ENCODE data around the gene SH3RF3.

Gene SH3RF3

DNA sequence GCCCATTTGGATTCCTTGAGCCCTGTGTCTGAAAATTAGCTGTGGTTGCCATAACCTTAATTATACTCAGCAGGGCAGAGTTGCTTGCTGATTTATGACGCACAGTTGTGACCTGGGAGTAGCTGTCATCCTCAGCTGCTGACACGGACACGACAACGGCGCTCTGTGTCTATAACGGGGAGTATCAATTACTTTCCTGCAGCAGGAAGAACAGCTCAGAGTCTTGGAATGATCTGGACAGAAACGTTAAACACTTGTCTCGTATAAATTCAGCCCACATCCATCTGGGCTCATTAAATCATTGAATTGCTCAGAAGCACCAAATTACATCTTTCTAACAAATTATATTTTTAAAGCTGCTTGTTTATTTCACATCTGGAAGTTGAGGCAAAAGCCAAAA, 368.5 kb downstream of the SH3RF3 start:
- TF ChIP-seq, protein P1, sequence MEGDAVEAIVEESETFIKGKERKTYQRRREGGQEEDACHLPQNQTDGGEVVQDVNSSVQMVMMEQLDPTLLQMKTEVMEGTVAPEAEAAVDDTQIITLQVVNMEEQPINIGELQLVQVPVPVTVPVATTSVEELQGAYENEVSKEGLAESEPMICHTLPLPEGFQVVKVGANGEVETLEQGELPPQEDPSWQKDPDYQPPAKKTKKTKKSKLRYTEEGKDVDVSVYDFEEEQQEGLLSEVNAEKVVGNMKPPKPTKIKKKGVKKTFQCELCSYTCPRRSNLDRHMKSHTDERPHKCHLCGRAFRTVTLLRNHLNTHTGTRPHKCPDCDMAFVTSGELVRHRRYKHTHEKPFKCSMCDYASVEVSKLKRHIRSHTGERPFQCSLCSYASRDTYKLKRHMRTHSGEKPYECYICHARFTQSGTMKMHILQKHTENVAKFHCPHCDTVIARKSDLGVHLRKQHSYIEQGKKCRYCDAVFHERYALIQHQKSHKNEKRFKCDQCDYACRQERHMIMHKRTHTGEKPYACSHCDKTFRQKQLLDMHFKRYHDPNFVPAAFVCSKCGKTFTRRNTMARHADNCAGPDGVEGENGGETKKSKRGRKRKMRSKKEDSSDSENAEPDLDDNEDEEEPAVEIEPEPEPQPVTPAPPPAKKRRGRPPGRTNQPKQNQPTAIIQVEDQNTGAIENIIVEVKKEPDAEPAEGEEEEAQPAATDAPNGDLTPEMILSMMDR (IDR thresholded peaks at IDR 0.05; ENCODE audit: poor library complexity, severe bottlenecking): no peak
- H3K27ac ChIP-seq (ENCODE audit: poor library complexity, severe bottlenecking): no peak overlapping the region
- H3K4me1 ChIP-seq (ENCODE audit: insufficient read depth, poor library complexity, severe bottlenecking): no peaks in the 10 kb centered on the region
- H3K9me3 ChIP-seq (ENCODE audit: severe bottlenecking): no peaks in the 10 kb centered on the region
- no peaks in the 10 kb centered on the region for H3K36me3 ChIP-seq (ENCODE audit: low read depth)
- H3K4me3 ChIP-seq (ENCODE audit: severe bottlenecking): no peak overlapping the region
- DNase-seq (ENCODE audit: low spot score) (no peak), ATAC-seq (ENCODE audit: low read depth) (no peak)
- H3K27me3 ChIP-seq (ENCODE audit: insufficient read depth, poor library complexity, severe bottlenecking): no peaks in the 10 kb centered on the region

DNA sequence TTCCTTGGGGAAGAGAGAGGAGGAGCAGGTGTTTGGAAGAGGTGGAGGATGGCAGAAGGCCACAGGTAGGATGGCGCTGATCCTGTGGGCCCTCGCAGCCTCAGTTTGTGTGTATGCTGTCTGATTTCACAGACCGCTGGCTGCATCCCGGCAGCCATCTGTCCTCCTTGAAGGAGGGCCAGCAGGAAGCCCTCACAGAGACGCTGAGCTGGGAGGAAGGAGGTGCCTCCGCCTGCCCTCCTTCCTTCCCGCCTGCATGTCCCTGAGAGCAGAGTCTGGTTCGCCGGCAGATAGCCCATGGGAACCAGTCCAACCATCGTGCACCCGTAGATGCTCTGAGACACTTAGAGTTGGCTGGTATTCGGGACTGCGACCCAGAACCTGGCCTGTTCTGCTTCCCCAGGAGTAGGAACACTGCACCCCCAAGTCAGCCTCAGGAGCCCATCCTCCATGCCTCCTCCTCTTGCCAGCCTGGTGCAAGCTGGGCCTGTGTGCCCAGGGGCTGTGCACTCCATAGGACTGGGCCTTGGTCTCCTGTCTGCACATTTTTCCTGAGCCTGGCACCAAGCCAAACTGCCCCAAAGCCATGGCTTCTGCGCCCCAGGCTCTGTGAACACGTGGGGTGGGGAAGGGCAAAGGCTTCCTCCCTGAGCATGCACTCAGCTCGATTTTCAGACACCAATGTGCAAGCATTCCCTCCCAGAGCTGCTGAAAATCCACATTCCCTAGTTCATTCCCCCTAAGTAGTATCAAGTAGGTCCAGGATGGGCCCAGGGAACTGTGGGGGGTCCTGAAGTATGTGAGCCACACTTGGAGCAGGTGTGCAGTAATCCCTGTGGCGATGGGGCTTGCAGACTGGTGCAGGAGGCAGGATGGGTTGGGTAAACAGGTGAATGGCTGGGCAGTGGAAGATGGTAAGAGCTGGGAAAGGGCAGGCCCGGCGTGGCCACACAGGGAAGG, 369.2 kb downstream of the SH3RF3 start:
- no peaks in the 10 kb centered on the region for H3K9me3 ChIP-seq (ENCODE audit: severe bottlenecking)
- H3K27me3 ChIP-seq (ENCODE audit: insufficient read depth, poor library complexity, severe bottlenecking): no peaks in the 10 kb centered on the region
- no peaks in the 10 kb centered on the region for H3K4me1 ChIP-seq (ENCODE audit: insufficient read depth, poor library complexity, severe bottlenecking)
- ATAC-seq (ENCODE audit: low read depth) (no peak), DNase-seq (ENCODE audit: low spot score) (no peak)
- TF ChIP-seq, protein P1 (IDR thresholded peaks at IDR 0.05; ENCODE audit: poor library complexity, severe bottlenecking): no peak
- no peak overlapping the region for H3K4me3 ChIP-seq (ENCODE audit: severe bottlenecking)
- no peak overlapping the region for H3K27ac ChIP-seq (ENCODE audit: poor library complexity, severe bottlenecking)
- H3K36me3 ChIP-seq (ENCODE audit: low read depth): no peaks in the 10 kb centered on the region

DNA sequence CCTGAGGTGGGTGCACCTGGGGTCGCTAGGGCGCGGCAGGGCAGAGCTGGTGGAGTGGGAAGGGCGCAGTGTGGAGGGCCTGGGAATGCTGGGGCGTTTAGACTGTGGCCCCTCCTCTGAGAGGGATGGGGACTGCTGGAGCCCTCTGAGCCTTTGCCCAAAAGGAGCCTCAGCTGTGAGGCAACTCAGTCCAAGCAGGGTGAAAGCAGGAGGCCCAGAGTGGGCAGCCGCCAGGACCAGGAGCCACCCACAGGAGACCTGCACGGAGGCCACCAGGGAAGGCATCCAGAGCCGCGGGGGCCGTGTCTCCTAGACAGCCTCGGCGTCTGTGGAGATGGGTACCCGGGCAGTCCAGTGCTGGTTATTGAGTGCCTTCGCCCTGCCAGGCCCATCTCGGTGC, 369.9 kb downstream of the SH3RF3 start:
- no peaks in the 10 kb centered on the region for H3K9me3 ChIP-seq (ENCODE audit: severe bottlenecking)
- H3K4me3 ChIP-seq (ENCODE audit: severe bottlenecking): no peak overlapping the region
- no peak for DNase-seq (ENCODE audit: low spot score)
- no peak overlapping the region for H3K27ac ChIP-seq (ENCODE audit: poor library complexity, severe bottlenecking)
- ATAC-seq (ENCODE audit: low read depth): no peak
- H3K27me3 ChIP-seq (ENCODE audit: insufficient read depth, poor library complexity, severe bottlenecking): no peaks in the 10 kb centered on the region
- no peaks in the 10 kb centered on the region for H3K4me1 ChIP-seq (ENCODE audit: insufficient read depth, poor library complexity, severe bottlenecking)
- TF ChIP-seq, protein P1 (IDR thresholded peaks at IDR 0.05; ENCODE audit: poor library complexity, severe bottlenecking): no peak
- no peaks in the 10 kb centered on the region for H3K36me3 ChIP-seq (ENCODE audit: low read depth)

DNA sequence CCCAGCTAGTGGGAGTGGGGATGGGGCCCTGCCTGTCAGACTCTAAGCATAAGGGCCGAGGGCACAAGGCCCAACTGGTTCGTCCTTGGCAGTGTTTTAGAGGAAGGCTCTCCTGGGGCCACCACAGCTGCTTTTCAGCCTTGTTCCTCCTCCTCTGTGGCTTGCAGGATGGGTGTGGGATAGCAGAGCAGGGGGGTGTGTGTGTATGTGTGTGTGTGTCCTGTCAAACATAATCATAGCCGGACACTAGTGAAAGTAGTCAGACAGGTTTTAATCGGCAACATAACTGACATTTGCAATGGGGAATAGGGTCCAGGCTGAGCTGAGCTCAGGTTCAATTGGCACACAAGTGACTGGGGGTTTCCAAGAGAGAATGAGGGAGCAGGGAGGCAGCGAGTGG, 370.6 kb downstream of the SH3RF3 start:
- TF ChIP-seq, protein P1 (IDR thresholded peaks at IDR 0.05; ENCODE audit: poor library complexity, severe bottlenecking): no peak
- no peaks in the 10 kb centered on the region for H3K4me1 ChIP-seq (ENCODE audit: insufficient read depth, poor library complexity, severe bottlenecking)
- no peaks in the 10 kb centered on the region for H3K36me3 ChIP-seq (ENCODE audit: low read depth)
- no peak for DNase-seq (ENCODE audit: low spot score)
- H3K27ac ChIP-seq (ENCODE audit: poor library complexity, severe bottlenecking): no peak overlapping the region
- ATAC-seq (ENCODE audit: low read depth): no peak
- no peak overlapping the region for H3K4me3 ChIP-seq (ENCODE audit: severe bottlenecking)
- no peaks in the 10 kb centered on the region for H3K27me3 ChIP-seq (ENCODE audit: insufficient read depth, poor library complexity, severe bottlenecking)
- H3K9me3 ChIP-seq (ENCODE audit: severe bottlenecking): no peaks in the 10 kb centered on the region

DNA sequence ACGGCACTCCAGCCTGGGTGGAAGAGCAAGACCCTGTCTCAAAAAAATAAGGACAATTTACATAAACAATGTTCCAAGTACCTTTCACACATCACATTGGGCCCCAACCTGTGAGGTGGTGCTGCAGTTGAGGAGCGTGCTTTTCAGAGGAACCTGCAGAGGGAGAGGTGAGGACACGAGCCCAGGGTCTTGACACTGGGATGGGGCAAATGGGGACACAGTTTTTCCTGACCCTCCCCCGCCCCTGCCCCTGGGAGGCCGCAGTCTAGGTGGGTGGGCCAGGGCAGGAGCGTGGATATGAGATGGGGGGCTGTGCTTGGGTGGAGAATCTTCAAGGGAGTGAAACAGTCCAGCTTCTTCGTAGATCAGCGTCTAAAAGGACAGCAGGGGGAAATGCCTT, 371.9 kb downstream of the SH3RF3 start:
- DNase-seq (ENCODE audit: low spot score): no peak
- TF ChIP-seq, protein P1 (IDR thresholded peaks at IDR 0.05; ENCODE audit: poor library complexity, severe bottlenecking): no peak
- H3K27ac ChIP-seq (ENCODE audit: poor library complexity, severe bottlenecking): no peak overlapping the region
- no peaks in the 10 kb centered on the region for H3K9me3 ChIP-seq (ENCODE audit: severe bottlenecking)
- ATAC-seq (ENCODE audit: low read depth): no peak
- no peaks in the 10 kb centered on the region for H3K27me3 ChIP-seq (ENCODE audit: insufficient read depth, poor library complexity, severe bottlenecking)
- H3K36me3 ChIP-seq (ENCODE audit: low read depth): no peaks in the 10 kb centered on the region
- H3K4me1 ChIP-seq (ENCODE audit: insufficient read depth, poor library complexity, severe bottlenecking): no peaks in the 10 kb centered on the region
- H3K4me3 ChIP-seq (ENCODE audit: severe bottlenecking): no peak overlapping the region

Measured in RWPE2 (cell line).